Suprapubic skin (tissue), 4 donors: ENCODE data around the gene LYZL6. TPM values are rescaled to one million over a fixed set of nuclear protein-coding genes. Genes with fewer than 3 reads are reported as not detected.

ENCODE experiments used
- DNase-seq, 2 donors: peaks; one replicate each; pipeline ENCODE4 v3.0.0-alpha.2; 2019; ENCODE audit warnings: low spot score in 2 of 2
- H3K27ac ChIP-seq: fragments of 200-600 bp; sonication (generic); one replicate; pipeline ENCODE4 v1.5.1; 2019
- H3K27me3 ChIP-seq: fragments of 200-600 bp; sonication (generic); one replicate; pipeline ENCODE4 v1.5.1; 2019
- H3K36me3 ChIP-seq: fragments of 200-600 bp; sonication (generic); one replicate; pipeline ENCODE4 v1.5.1; 2019
- H3K4me1 ChIP-seq: fragments of 200-600 bp; sonication (generic); one replicate; pipeline ENCODE4 v1.5.1; 2019
- H3K4me3 ChIP-seq: fragments of 200-600 bp; sonication (generic); one replicate; pipeline ENCODE4 v1.5.1; 2019; ENCODE audit warnings: mild to moderate bottlenecking
- H3K9me3 ChIP-seq: fragments of 200-600 bp; sonication (generic); one replicate; pipeline ENCODE4 v1.5.1; 2019
- EP300 ChIP-seq: sonication (generic); formaldehyde crosslinking; IDR thresholded peaks from one replicate; pipeline ENCODE4 v1.6.1; 2017; ENCODE audit warnings: antibody characterized with exemption
- POLR2A ChIP-seq, 2 donors: fragments of 450-650 bp; IDR thresholded peaks; one replicate each; pipeline ENCODE4 v1.6.1; 2017; ENCODE audit warnings: antibody characterized with exemption in 2 of 2, mild to moderate bottlenecking in 2 of 2, moderate library complexity in 2 of 2
- POLR2AphosphoS5 ChIP-seq, 3 donors: sonication (generic); formaldehyde crosslinking; IDR thresholded peaks; one replicate each; pipeline ENCODE4 v1.6.1; 2017; ENCODE audit warnings: antibody characterized with exemption in 3 of 3
- WGBS: methylation state at CpG from one replicate; pipeline ENCODE4 v1.1.5; 2018; 5-methylcytosine and 5-hydroxymethylcytosine counted together
- total RNA-seq, 4 donors: library from RNA; depleted of rRNA; stranded (reverse); fragments of >200 nt; gene quantifications; one replicate each; pipeline ENCODE4 v1.1.0, GENCODE V29; 2016
- TF ChIP-seq, protein P1 (sequence below), 2 donors: fragments of 200-600 bp in 1 of 2; fragments of 450-650 bp in 1 of 2; sonication (generic) in 1 of 2; IDR thresholded peaks; one replicate each; pipeline ENCODE4 v1.5.1; 2016 to 2019; ENCODE audit warnings: antibody characterized with exemption in 2 of 2, mild to moderate bottlenecking in 1 of 2, moderate library complexity in 1 of 2

The LYZL6 gene
- total RNA-seq, 4 donors from 2014 or later: not detected

DNA sequence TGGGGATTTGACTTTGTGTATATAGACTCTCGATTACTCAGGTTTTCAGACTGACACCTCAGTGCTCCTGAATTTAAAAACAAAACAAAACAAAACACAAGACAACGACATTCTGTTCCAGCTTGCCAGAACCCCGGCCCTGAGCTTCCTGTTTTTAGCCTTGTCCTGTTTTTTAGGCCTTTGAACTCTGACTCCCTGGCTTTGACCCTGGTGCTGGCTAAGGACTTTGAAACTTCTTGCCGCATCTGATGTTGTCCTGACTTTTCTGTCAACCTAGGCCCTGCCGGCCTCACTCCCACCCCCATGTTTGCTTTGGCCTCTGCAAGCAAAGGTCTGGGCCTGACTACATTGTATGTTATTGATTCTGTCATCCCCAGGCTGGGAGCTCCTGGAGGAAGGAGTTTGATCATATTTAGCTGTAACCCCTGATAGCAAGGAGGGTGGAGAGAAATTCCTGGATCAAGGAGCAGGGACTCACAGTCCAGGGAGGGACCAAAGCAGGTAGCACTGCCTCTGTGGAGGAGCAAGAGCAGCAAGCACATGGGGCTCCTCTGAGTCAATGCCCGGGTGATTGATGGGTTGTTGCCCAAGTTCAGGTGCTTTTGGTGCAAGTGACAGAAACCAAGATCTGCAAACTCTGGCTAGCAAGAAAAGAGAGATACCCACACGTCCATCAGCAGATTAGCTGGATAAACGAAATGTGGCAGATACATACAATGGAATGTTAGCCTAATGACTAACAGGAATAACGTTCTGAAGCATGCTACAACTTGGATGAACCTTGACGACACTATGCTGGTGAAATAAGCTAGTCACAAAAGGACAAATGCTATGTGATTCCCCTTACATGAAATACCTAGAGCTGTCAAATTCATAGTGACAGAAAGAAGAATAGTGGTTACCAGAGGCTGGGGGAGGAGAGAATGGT, 30.1 kb upstream of the LYZL6 start:
- no peak for DNase-seq
- Histone ChIP-seq H3K27me3 (no peaks in the 10 kb centered on the region), H3K36me3 (no peaks in the 10 kb centered on the region), H3K4me3 (no peak overlapping the region), H3K4me1 (peaks cover 3% of the 10 kb centered on the region), H3K27ac (no peak overlapping the region), H3K9me3 (no peaks in the 10 kb centered on the region)
- WGBS: 52% methylated on average over 10 of the region's 10 CpGs
- TF ChIP-seq, protein P1, sequence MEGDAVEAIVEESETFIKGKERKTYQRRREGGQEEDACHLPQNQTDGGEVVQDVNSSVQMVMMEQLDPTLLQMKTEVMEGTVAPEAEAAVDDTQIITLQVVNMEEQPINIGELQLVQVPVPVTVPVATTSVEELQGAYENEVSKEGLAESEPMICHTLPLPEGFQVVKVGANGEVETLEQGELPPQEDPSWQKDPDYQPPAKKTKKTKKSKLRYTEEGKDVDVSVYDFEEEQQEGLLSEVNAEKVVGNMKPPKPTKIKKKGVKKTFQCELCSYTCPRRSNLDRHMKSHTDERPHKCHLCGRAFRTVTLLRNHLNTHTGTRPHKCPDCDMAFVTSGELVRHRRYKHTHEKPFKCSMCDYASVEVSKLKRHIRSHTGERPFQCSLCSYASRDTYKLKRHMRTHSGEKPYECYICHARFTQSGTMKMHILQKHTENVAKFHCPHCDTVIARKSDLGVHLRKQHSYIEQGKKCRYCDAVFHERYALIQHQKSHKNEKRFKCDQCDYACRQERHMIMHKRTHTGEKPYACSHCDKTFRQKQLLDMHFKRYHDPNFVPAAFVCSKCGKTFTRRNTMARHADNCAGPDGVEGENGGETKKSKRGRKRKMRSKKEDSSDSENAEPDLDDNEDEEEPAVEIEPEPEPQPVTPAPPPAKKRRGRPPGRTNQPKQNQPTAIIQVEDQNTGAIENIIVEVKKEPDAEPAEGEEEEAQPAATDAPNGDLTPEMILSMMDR (IDR thresholded peaks at IDR 0.05): no peak
- TF ChIP-seq EP300: no peak
- no peak for TF ChIP-seq POLR2AphosphoS5 (IDR thresholded peaks at IDR 0.05)
- no peak for TF ChIP-seq POLR2A (IDR thresholded peaks at IDR 0.05)

DNA sequence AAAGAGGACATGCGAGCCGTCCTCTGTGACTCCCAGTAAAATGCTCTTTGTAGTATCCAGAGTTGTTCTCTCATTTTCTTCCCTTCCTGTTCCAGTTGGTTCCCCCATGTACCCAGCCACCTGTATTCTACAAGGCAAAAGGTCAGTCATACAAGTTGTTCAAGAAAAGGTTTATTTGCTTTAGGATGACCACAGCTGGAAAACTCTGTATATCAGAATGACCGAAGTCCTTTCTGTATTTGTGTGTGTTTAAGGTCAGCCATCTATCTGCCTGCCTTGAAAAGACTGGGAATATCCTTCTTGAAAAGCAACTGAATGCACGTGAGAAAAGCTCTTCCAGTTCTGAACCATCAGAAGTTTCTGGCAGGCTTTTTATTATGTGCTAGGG, 29.4 kb upstream of the LYZL6 start:
- Histone ChIP-seq H3K4me3 (no peak overlapping the region), H3K4me1 (peaks cover 3% of the 10 kb centered on the region), H3K9me3 (no peaks in the 10 kb centered on the region), H3K27ac (no peak overlapping the region), H3K27me3 (no peaks in the 10 kb centered on the region), H3K36me3 (no peaks in the 10 kb centered on the region)
- no peak for TF ChIP-seq EP300
- TF ChIP-seq, protein P1 (IDR thresholded peaks at IDR 0.05): no peak
- TF ChIP-seq POLR2AphosphoS5 (IDR thresholded peaks at IDR 0.05): no peak
- TF ChIP-seq POLR2A (IDR thresholded peaks at IDR 0.05): no peak
- WGBS: 84% methylated on average over 4 of the region's 4 CpGs
- DNase-seq: no peak

DNA sequence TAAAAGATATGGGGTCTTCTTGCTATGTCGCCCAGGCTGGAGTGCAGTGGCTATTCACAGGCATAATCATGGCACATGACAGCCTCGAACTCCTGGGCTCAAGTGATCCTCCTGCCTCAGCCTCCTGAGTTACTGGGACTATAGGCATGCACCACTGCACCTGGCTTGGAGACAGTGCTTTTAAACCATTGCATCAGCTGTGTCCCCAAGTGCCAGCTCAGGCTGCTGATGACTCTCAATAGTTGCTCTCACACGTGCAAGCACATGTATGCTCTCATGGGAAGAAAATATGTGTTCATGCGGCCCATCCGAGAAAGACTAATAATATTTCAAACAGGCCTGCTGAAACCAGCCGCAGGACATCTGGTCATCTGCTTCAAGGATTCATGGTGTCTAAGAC, 29.0 kb upstream of the LYZL6 start:
- H3K27ac ChIP-seq: no peak overlapping the region
- WGBS: 88% methylated on average over 6 of the region's 6 CpGs

DNA sequence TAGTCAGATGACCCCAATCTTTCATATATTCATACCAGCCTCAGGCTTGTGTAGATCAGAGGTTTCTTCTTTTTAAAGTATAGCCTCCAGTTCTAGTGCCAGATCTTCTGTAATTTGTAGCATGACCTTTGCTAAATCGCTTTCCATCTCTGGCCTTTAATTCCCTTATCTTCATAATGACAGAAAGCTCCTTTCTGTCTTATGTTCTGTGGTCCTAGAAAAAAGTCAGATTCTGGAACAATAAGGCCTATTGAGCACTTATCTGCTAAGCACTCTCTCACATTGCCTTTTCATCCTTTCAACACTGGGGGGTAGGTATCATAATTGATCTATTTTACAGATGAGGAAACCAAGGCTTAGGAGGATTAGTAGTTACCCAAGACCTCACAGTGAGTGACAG, 28.6 kb upstream of the LYZL6 start:
- TF ChIP-seq, protein P1 (IDR thresholded peaks at IDR 0.05): no peak
- TF ChIP-seq POLR2A (IDR thresholded peaks at IDR 0.05): no peak
- TF ChIP-seq EP300: no peak
- TF ChIP-seq POLR2AphosphoS5 (IDR thresholded peaks at IDR 0.05): no peak
- Histone ChIP-seq H3K9me3 (no peaks in the 10 kb centered on the region), H3K27ac (no peak overlapping the region), H3K36me3 (no peaks in the 10 kb centered on the region), H3K27me3 (no peaks in the 10 kb centered on the region), H3K4me1 (peaks cover 3% of the 10 kb centered on the region), H3K4me3 (no peak overlapping the region)
- DNase-seq: no peak
- 75% methylated on average over 1 of the region's 1 CpG for WGBS

More for the DNA sequence above, 29.0 kb upstream of the LYZL6 start:
- H3K9me3 ChIP-seq: no peaks in the 10 kb centered on the region
- H3K4me3 ChIP-seq: no peak overlapping the region
- no peaks in the 10 kb centered on the region for H3K36me3 ChIP-seq
- no peaks in the 10 kb centered on the region for H3K27me3 ChIP-seq
- no peak for DNase-seq
- TF ChIP-seq POLR2A (IDR thresholded peaks at IDR 0.05) (no peak), POLR2AphosphoS5 (IDR thresholded peaks at IDR 0.05) (no peak), EP300 (no peak)
- TF ChIP-seq, protein P1 (IDR thresholded peaks at IDR 0.05): no peak
- H3K4me1 ChIP-seq: peaks cover 3% of the 10 kb centered on the region

DNA sequence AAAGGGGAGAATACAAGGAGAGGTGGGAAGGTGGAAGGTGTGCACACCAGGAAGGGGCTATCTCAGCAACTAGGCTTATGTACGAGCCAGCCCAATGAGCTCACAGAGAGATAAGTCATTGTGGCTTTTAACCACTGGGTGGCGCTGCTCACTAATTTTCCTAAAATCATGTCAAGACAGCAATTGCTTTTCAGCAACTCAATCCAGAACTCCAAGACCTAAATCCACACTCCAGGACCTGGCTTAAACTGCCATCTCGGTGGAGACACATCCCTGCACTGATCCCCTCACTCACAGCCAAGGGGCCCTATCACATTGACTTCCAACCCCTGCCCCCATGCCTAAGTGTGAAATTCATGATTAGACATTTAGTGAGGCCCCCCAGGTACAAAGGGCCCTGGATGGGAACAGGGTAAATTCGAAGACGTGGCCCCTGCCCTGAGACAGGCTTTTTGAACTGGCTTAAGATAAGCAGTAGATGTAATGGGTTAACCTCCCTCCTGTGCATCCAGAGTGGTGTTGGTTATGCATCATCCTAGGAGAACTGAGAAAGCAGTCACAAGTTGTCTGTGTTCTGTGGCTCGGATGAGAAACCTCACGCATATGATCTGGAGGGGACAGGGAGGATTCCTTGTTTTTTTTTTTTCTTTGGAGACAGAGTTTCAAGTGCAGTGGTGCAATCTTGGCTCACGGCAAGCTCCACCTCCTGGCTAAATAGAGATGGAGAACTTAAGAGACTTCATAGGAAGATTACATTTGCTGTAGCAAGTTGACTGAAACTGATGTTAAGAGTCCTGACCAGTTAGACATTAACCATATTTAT, 26.3 kb upstream of the LYZL6 start:
- H3K4me1 ChIP-seq: peaks cover 3% of the 10 kb centered on the region

More for the DNA sequence above, 26.3 kb upstream of the LYZL6 start:
- WGBS: 36% methylated on average over 8 of the region's 8 CpGs
- Histone ChIP-seq H3K27me3 (no peaks in the 10 kb centered on the region), H3K4me3 (no peak overlapping the region), H3K9me3 (no peaks in the 10 kb centered on the region), H3K27ac (no peak overlapping the region), H3K36me3 (no peaks in the 10 kb centered on the region)
- no peak for TF ChIP-seq POLR2AphosphoS5 (IDR thresholded peaks at IDR 0.05)
- TF ChIP-seq, protein P1 (IDR thresholded peaks at IDR 0.05): peak; percentile 64 to 86
- DNase-seq: peak; percentile 85 to 88
